ENCODE results near the gene KDM5B. TPM values are rescaled to one million over a fixed set of nuclear protein-coding genes. Genes with fewer than 3 reads are reported as not detected.
"Not testable (repeated sequence)": the region's sequence is repeated elsewhere in the genome, so short reads cannot be mapped to it uniquely, and the experiment has no call there.

The KDM5B gene
- total and polyA plus RNA-seq, 2 experiments from 2014 or later, result 175 to 202 TPM

- TF ChIP-seq ZNF462 (CRISPR knock-in tag; IDR thresholded peaks at IDR 0.05), result no peak
- TF ChIP-seq JUNB (IDR thresholded peaks at IDR 0.05; ENCODE audit: unreplicated experiment), result no peak
- TF ChIP-seq, protein P1, sequence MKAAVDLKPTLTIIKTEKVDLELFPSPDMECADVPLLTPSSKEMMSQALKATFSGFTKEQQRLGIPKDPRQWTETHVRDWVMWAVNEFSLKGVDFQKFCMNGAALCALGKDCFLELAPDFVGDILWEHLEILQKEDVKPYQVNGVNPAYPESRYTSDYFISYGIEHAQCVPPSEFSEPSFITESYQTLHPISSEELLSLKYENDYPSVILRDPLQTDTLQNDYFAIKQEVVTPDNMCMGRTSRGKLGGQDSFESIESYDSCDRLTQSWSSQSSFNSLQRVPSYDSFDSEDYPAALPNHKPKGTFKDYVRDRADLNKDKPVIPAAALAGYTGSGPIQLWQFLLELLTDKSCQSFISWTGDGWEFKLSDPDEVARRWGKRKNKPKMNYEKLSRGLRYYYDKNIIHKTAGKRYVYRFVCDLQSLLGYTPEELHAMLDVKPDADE (IDR thresholded peaks at IDR 0.05), result no peak
- TF ChIP-seq ZNF331 (CRISPR knock-in tag; IDR thresholded peaks at IDR 0.05; ENCODE audit: low read depth), result no peak
- TF ChIP-seq POLR2AphosphoS5 (IDR thresholded peaks at IDR 0.05; ENCODE audit: low read depth), result no peak
Observed at GRCh38 chr1:202796670-202797069, 11.6 kb downstream of the KDM5B start (continued).

- H3K9me3 Mint-ChIP-seq; H3K4me3 ChIP-seq; H3K27ac ChIP-seq (ENCODE audit: low read depth); ATAC-seq; H3K36me3 ChIP-seq (ENCODE audit: insufficient read depth); H2AFZ ChIP-seq; H3K27me3 ChIP-seq (ENCODE audit: insufficient read depth); H3K9me2 ChIP-seq (ENCODE audit: insufficient read depth); H3K36me3 Mint-ChIP-seq (ENCODE audit: low read depth); H3K4me3 Mint-ChIP-seq; H3K4me2 ChIP-seq; H3K27ac Mint-ChIP-seq; H3F3A ChIP-seq (replicated peaks; ENCODE audit: low read depth); DNase-seq (ENCODE audit: low spot score): not testable (repeated sequence)
- Histone ChIP-seq H3K79me2 (replicated peaks; ENCODE audit: insufficient read depth) (peaks cover 100% of the 10 kb centered on the region), H4K20me1 (replicated peaks; ENCODE audit: insufficient read depth) (peaks cover 96% of the 10 kb centered on the region), H3K4me1 (ENCODE audit: insufficient read depth) (peaks cover 27% of the 10 kb centered on the region)
- Mint-ChIP-seq H3K27me3 (ENCODE audit: insufficient read depth, low read depth, poor library complexity) (peaks cover 12% of the 10 kb centered on the region), H3K4me1 (peaks cover 31% of the 10 kb centered on the region)
Observed at GRCh38 chr1:202794931-202795330, 13.3 kb downstream of the KDM5B start.
